Stimulated activated naive CD8-positive, alpha-beta T cell treated with anti-CD3 and anti-CD28 coated beads, Interleukin-15, Interleukin-2, amounts not matched to agents 100 ng/mL and 50 ng/mL, for 24 hours (primary cell): ENCODE results near the gene PRKCA.
"Not testable (repeated sequence)": the region's sequence is repeated elsewhere in the genome, so short reads cannot be mapped to it uniquely, and the experiment has no call there.

Source experiments
- H3K27ac Mint-ChIP-seq: one replicate; pipeline ENCODE4 v1.8.0; 2021; ENCODE audit warnings: mild to moderate bottlenecking, mixed read lengths
- H3K27me3 Mint-ChIP-seq: one replicate; pipeline ENCODE4 v1.8.0; 2021; ENCODE audit warnings: mixed read lengths
- H3K36me3 Mint-ChIP-seq: one replicate; pipeline ENCODE4 v1.8.0; 2021; ENCODE audit warnings: low read depth, mixed read lengths
- H3K4me1 Mint-ChIP-seq: one replicate; pipeline ENCODE4 v1.8.0; 2021; ENCODE audit warnings: low read depth, mixed read lengths
- H3K4me3 Mint-ChIP-seq: one replicate; pipeline ENCODE4 v1.8.0; 2021; ENCODE audit warnings: mild to moderate bottlenecking, mixed read lengths
- H3K9me3 Mint-ChIP-seq: one replicate; pipeline ENCODE4 v1.8.0; 2021; ENCODE audit warnings: mixed read lengths

Gene PRKCA

DNA sequence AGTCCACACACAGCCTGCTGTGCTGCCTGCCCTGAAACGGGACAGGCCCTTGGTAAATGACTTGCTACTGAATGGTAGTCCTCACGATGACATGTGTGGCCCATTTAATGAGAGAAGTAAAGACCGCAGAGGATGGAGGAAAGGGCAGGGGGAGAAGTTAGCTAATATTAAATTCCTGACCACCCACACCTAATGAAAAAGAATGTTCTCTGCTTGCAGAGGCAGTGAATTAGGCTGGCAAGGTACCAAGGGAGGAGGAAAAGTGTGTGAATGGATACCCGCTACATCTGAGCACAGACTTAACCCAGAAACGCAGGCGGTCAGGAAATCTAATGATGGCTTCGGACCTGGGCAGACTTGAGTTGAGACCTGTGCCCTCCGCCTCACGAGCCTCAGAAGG, 141.2 kb downstream of the PRKCA start:
- Mint-ChIP-seq H3K27ac (no peak overlapping the region), H3K9me3 (no peaks in the 10 kb centered on the region), H3K4me3 (no peak overlapping the region), H3K27me3 (no peaks in the 10 kb centered on the region), H3K4me1 (peaks cover 89% of the 10 kb centered on the region), H3K36me3 (peaks cover 50% of the 10 kb centered on the region)

DNA sequence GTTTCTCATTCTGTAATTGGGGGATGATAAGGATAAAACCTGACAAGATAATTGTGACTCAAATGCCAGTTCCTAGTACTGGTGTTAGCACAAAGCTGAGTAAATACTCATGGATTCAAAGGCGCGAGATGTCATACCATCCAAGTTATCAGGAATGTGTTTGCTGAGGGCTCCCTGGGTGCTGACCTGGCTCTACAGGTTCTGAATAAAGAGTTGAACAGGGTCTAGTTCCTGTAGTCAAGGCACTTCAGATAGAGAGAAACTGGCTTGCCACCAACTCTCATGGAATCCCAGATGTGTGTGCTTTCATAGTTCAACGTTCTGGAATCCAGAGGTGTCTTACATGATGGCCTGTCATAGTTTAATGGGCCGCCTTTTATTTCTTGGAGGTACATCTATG, 141.6 kb downstream of the PRKCA start:
- no peak overlapping the region for H3K4me3 Mint-ChIP-seq
- peaks cover 86% of the 10 kb centered on the region for H3K4me1 Mint-ChIP-seq
- H3K27me3 Mint-ChIP-seq, result no peaks in the 10 kb centered on the region
- H3K9me3 Mint-ChIP-seq, result no peaks in the 10 kb centered on the region
- H3K27ac Mint-ChIP-seq, result no peak overlapping the region
- peaks cover 47% of the 10 kb centered on the region for H3K36me3 Mint-ChIP-seq

DNA sequence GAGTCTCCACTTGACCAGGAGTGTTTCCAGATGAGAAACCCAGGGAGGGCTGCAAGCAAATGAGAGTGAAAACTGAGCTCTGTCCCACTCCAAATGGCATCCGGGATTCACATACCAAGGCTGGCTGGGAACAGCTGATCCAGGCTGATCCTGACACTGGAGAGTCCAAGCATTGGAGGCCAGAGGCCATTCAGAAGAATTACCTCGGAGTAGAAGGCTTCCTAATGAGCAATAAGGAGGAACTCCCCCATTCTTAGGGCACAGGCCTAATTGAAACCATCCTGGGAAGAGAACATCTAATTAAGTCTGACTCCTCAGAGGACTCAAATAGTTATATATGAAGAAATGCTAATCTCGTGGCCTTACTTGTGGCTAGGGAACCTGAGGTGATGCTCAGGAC, 142.8 kb downstream of the PRKCA start:
- H3K36me3 Mint-ChIP-seq, result peaks cover 47% of the 10 kb centered on the region
- no peaks in the 10 kb centered on the region for H3K9me3 Mint-ChIP-seq
- no peaks in the 10 kb centered on the region for H3K27me3 Mint-ChIP-seq
- H3K27ac Mint-ChIP-seq, result no peak overlapping the region
- H3K4me3 Mint-ChIP-seq, result no peak overlapping the region
- H3K4me1 Mint-ChIP-seq, result peaks cover 88% of the 10 kb centered on the region

DNA sequence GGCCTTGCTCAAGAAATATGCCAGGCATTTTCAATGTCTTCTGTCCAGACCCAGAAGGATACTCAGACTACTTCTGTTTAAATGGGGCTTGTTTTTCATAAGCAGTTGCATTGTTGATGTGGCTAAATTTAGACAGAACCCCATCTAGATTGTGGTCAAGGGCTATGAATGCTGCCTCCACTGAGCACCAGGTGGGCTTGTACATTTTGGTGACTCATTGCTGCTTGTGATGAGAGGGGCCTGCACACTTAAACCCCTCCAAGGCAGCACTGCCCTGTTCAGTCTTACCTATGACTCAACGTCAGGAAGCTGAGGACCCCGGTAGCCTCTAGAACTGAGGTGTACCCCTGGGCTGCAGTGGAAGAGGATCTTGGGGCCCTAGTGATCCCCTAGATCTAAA, 144.0 kb downstream of the PRKCA start:
- Mint-ChIP-seq H3K4me3 (no peak overlapping the region), H3K9me3 (no peaks in the 10 kb centered on the region), H3K36me3 (peaks cover 49% of the 10 kb centered on the region), H3K4me1 (peaks cover 90% of the 10 kb centered on the region), H3K27me3 (no peaks in the 10 kb centered on the region), H3K27ac (peak overlapping the region; percentile 32)

DNA sequence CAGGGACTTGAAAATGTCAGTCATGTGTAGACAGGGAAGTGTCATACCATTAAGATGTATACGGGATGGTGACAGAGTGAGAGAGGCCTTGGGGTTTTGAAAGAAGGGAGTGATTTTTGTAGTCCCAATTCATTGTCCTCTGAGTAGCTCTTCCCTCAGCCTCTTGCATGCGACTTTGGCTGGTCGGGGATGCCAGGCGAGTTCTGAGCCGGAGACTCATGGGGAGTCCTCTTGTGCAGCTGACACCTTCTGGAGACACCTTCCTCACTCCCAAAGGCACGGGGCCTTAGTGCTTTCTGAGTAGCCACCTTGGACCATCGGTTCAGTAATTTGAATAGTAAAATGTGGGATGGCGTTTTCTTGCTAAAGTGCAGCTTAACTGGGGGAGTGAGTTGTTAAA, 144.7 kb downstream of the PRKCA start:
- H3K27me3 Mint-ChIP-seq, result no peaks in the 10 kb centered on the region
- H3K36me3 Mint-ChIP-seq, result peaks cover 45% of the 10 kb centered on the region
- peaks cover 86% of the 10 kb centered on the region for H3K4me1 Mint-ChIP-seq
- H3K27ac Mint-ChIP-seq, result no peak overlapping the region
- no peak overlapping the region for H3K4me3 Mint-ChIP-seq
- no peaks in the 10 kb centered on the region for H3K9me3 Mint-ChIP-seq

DNA sequence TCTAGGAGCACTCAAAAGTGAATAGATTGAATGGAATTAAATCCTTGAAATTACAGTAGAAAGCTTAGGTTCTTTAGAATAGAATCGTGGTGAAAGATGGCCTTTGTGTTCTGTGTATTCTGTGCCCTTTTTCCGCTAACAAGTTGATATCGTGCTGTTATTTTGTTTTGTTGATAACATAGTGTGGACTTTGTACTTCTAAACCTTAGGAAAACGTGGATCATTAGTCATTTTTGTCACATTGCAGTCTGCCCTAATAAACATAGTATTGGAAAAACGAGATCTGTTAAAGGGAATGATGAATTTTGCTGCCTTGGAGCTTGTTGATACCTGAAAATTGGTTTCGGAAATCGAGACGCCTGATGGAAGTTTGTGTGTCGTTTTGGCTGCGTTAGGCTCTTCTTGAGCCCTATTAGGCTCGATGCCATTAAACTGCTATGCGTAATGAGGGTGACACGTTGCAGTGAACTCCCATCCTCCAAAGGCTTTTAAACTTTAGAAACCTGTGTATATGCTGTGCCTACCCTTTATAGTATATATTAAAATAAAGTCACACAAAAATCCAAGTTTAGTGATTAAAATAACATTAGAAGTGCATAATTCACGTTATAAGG, 145.7 kb downstream of the PRKCA start:
- Mint-ChIP-seq H3K4me3 (no peak overlapping the region), H3K4me1 (peaks cover 76% of the 10 kb centered on the region), H3K27ac (no peak overlapping the region), H3K9me3 (no peaks in the 10 kb centered on the region), H3K27me3 (no peaks in the 10 kb centered on the region), H3K36me3 (peaks cover 39% of the 10 kb centered on the region)

DNA sequence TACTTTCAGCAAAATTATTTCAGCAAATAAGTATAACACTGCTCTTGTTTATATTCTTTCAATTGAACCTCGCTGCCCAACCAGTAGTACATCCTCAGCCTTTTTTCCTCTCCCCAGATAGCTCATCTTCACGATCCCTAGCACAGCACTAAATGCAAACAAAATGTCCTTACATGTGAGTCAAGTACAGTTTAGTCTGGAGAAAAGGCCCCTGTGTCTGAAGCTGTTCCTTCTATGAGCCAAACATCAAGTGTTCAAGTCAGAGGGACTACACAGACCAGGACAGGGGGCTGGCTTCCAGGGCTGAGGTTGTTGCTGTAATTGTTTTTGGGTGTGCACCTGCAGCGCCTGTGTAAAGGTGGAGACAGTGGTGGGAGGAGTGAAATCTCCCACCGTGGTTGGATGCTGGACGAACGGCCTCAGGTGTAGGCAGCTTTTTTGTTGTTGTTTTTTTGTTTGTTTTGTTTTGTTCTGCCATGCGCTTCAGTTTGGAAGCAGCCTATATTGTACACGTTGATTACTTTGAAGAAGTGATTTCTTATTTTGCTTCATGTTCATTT, 147.1 kb downstream of the PRKCA start:
- H3K36me3 Mint-ChIP-seq, result peaks cover 40% of the 10 kb centered on the region
- H3K27me3 Mint-ChIP-seq, result no peaks in the 10 kb centered on the region

DNA sequence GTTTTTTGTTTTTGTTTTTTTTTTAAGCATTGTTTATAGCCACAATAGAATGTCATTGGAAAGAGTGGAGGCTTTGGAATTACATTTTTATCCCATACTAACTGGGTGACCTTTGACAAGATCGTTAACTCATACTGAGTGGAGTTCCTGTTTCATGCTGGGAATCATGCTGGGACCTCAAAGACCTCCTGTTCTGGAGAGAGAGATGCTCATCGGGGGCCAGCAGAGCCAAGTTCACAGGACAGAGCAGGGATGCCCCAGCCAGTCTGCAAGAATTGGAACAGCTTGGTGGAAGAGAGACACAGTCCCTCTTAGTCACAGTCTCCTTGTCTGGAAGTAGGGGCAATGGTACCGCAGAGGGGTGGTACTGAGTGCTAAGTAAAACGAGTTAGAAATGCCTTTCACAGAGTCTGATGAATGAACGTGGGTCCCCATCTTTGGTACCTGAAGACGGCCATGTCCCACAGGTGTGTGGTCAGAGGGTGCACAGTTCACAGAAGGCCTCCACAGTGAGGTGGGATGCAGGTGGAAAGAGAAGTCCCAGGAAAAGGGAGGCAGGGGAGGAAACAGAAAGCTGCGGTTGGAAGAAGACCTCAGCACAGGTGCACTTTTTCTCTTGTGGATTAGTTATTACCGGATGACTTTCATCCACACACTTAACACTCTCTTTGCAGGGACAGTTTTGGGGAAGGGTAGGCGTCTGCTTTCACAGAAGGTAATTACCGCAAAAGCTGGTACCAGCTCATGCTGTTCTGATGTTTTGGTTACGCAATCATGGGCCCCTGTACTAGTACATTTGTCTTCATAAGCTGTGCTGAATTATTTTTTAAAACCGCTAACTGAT, 147.8 kb downstream of the PRKCA start:
- Mint-ChIP-seq H3K36me3 (peaks cover 40% of the 10 kb centered on the region), H3K27ac (peak overlapping the region; percentile 60), H3K27me3 (no peaks in the 10 kb centered on the region), H3K9me3 (no peaks in the 10 kb centered on the region), H3K4me1 (peaks cover 62% of the 10 kb centered on the region), H3K4me3 (peak overlapping the region; percentile 24)

More for the DNA sequence above, 147.1 kb downstream of the PRKCA start:
- H3K27ac Mint-ChIP-seq, result no peak overlapping the region
- H3K4me3 Mint-ChIP-seq, result no peak overlapping the region
- peaks cover 69% of the 10 kb centered on the region for H3K4me1 Mint-ChIP-seq
- H3K9me3 Mint-ChIP-seq, result no peaks in the 10 kb centered on the region

DNA sequence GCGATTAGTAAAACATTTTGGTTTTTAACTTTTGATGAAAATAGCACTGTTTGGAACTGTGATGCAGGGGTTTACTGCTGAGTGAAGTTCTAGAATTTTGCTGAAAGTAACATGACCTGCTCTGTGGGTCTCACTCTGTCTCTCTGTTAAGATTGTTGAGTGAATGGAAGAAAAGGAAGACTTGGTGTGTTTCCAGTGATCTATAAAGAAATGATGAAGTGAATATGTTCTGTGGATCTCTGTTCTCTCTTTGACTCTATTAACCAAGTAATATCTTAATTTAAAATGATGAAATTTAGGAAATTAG, 148.4 kb downstream of the PRKCA start:
- no peaks in the 10 kb centered on the region for H3K27me3 Mint-ChIP-seq
- peaks cover 41% of the 10 kb centered on the region for H3K36me3 Mint-ChIP-seq
- H3K4me1 Mint-ChIP-seq, result peaks cover 61% of the 10 kb centered on the region
- H3K27ac Mint-ChIP-seq, result peak overlapping the region; percentile 60
- H3K4me3 Mint-ChIP-seq, result peak overlapping the region; percentile 24
- H3K9me3 Mint-ChIP-seq, result peaks cover 3% of the 10 kb centered on the region

DNA sequence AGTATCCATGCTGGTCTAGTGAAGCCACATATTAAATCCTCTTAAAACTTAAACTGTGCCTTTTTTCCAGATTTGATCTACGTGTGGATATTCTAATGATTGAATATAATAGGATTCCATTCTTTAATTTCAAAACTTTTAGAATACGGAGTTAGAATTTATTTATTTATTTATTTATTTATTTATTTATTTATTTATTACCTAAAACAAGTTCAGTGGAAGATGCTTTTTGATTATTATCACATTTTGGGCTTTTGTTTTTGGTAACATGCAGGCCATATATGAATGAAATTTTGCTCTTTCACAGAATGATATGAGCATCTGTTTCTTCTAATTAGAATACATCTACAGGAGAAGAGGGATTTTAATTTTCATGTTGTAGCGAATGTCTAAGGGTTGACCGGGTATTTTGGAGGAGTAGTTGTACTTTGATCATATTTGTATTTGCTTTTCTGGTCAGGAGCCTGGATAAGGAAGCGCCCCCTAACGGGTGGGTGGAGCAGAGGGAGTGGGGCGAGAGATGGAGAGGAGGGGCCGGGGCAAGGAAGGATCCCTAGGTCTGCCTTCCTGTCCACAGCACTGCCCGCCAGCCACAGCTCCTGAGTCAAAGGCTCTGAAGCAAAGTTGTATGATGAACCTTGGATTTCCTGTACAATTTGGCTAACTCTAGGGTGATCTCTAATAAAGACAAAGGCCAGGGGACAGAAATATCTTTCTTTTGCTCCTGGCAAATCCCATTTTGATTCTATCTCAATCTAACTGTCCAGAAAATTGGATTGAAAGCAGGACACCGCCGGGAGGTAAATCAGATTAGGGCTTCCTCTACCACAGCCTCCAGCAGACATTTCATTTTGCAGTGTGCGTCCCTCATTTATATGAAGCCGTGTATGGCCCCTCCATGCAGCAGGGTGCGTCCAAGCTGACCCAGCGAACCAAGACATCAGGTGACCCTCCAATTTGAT, 149.1 kb downstream of the PRKCA start:
- H3K27ac Mint-ChIP-seq, result peak overlapping the region; percentile 14
- no peaks in the 10 kb centered on the region for H3K27me3 Mint-ChIP-seq
- peaks cover 43% of the 10 kb centered on the region for H3K36me3 Mint-ChIP-seq
- H3K9me3 Mint-ChIP-seq, result peaks cover 4% of the 10 kb centered on the region
- peaks cover 54% of the 10 kb centered on the region for H3K4me1 Mint-ChIP-seq
- no peak overlapping the region for H3K4me3 Mint-ChIP-seq

DNA sequence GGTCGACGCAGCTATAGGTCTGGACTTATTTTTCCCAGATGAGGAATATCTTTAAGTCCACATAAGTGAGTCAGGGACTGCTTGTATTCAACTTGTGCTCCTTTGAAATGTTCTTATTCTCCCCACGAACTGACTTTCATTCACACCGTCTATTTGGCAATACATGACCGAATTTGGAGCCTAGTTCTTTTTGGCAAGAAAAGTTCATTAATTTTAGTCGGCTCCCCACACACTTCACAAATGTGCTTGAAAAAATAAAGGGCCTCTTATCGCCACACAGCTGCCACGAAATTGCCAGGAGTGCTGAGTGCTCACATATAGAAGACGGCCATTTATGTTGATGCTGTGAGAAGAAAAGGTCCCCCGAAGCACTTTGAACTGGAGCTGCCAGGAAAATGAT, 152.6 kb downstream of the PRKCA start:
- Mint-ChIP-seq H3K27me3 (no peaks in the 10 kb centered on the region), H3K9me3 (peaks cover 12% of the 10 kb centered on the region), H3K4me1 (peaks cover 37% of the 10 kb centered on the region), H3K36me3 (peaks cover 72% of the 10 kb centered on the region), H3K4me3 (no peak overlapping the region), H3K27ac (no peak overlapping the region)

DNA sequence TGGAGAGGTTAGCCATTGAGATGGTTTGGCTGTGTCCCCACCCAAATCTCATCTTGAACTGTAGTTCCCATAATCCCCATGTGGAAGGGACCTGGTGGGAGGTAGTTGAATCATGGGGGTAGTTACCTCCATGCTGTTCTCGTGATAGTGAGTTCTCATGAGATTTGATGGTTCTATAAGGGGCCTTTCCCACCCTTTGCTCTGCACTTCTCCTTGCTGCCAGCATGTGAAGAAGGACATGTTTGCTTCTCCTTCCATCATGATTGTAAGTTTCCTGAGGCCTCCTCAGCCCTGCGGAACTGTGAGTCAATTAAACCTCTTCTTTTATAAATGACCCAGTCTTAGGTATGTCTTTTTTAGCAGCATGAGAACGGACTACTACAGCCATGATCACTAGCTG, 155.1 kb downstream of the PRKCA start:
- Mint-ChIP-seq H3K9me3 (peaks cover 12% of the 10 kb centered on the region), H3K4me1 (peaks cover 40% of the 10 kb centered on the region), H3K27ac (peak overlapping the region; percentile 21), H3K36me3 (peaks cover 71% of the 10 kb centered on the region)
- not testable (repeated sequence) for H3K27me3 Mint-ChIP-seq, H3K4me3 Mint-ChIP-seq

DNA sequence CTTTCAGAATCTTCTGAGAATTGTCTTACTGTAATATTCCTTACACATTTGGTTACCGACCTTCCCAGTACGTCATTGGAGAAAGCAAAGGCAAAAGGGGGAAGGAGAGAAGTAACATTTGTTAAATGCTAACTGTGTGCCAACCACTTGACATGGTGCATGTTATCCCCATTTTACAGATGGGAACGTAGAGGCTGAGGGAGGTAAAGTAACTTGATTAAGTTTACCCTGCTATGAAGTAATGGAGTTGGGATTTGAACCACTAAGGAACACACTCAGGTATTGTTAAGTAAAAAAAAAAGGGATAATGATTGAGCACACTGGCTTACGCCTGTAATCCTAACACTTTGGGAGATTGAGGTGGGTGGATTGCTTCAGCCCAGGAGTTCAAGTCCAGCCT, 156.4 kb downstream of the PRKCA start:
- Mint-ChIP-seq H3K4me1 (peaks cover 48% of the 10 kb centered on the region), H3K4me3 (no peak overlapping the region), H3K9me3 (peaks cover 12% of the 10 kb centered on the region), H3K27me3 (no peaks in the 10 kb centered on the region), H3K36me3 (peaks cover 69% of the 10 kb centered on the region), H3K27ac (peak overlapping the region; percentile 50)

DNA sequence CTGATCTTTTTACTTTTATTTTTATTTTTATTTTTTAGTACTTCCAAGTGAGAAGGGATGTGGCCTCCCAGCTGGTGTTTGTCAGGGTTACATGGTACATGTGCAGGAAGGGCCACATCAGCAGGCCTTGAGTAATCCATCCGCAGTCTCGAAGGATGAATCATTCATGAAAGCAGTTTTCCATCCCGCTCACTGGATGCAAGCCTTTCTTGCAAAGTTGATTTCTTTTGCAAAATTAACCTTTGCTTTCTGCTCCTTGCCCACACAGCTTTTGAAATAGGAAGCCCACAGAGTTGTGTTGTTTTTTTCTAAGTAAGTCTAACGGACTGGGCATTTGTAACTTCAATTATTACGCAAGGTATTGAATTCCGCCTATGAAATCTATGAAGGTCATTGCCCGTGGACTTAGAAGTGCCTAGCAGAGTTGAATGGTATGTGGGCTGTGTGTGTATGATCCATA, 157.4 kb downstream of the PRKCA start:
- H3K4me1 Mint-ChIP-seq, result peaks cover 49% of the 10 kb centered on the region
- no peak overlapping the region for H3K4me3 Mint-ChIP-seq
- peaks cover 67% of the 10 kb centered on the region for H3K36me3 Mint-ChIP-seq
- H3K27ac Mint-ChIP-seq, result peak overlapping the region; percentile 49
- no peaks in the 10 kb centered on the region for H3K27me3 Mint-ChIP-seq
- H3K9me3 Mint-ChIP-seq, result peaks cover 12% of the 10 kb centered on the region
